ENCODE measurements around the gene LY6G6F. TPM values are rescaled to one million over a fixed set of nuclear protein-coding genes. Genes with fewer than 3 reads are reported as not detected.
A peak's percentile ranks its signal among the peaks of the same experiment; 100 is the strongest.

LY6G6F gene
- total and polyA plus RNA-seq, 10 of the 15 experiments (the other 5 are each of a cell fraction or from before 2014, with no cell fraction given) = not detected

- TF ChIP-seq CREM (IDR thresholded peaks at IDR 0.05; ENCODE audit: low read depth) (no peak), POLR2AphosphoS5 (IDR thresholded peaks at IDR 0.05; ENCODE audit: low read length) (peak; percentile 27; the same call in 1 of the 2 replicates)
- intact Hi-C loops (cut with micrococcal nuclease; ENCODE audit: unreplicated experiment) (no loop called here), in situ Hi-C loops (cut with MboI) (no loop called here)
- no peaks in the 10 kb centered on the region for H3K9me3 ChIP-seq (replicated peaks; ENCODE audit: control insufficient read depth, insufficient read depth, low read length)
- ATAC-seq (no peak), DNase-seq (ENCODE audit: low read depth, low spot score) (no peak), FAIRE-seq (no peak)
- no peaks in the 10 kb centered on the region for H3K27me3 ChIP-seq (replicated peaks in 1 of 2; ENCODE audit: control insufficient read depth in 2 of 2, insufficient read depth in 2 of 2, low read length in 1 of 2)
- peaks cover 7 to 31% of the 10 kb centered on the region in 2 experiments; a peak in 3 of 4 replicates for H3K36me3 ChIP-seq (ENCODE audit: control insufficient read depth in 2 of 2, insufficient read depth in 2 of 2, low read length in 1 of 2)
- ChIA-PET POLR2A (no interaction called here), SMC1A (ENCODE audit: uncharacterized antibody, unreplicated experiment) (no interaction called here), RAD21 (ENCODE audit: unreplicated experiment) (no interaction called here), CTCF (interaction anchor here (1.2 kb wide), 2 partner anchors 25 to 83 kb away, joined by 3 to 4 read pairs; no protein-coding TSS in a partner anchor)
- H3K4me3 ChIP-seq = no peak overlapping the region
- no peak overlapping the region for H3K27ac ChIP-seq (ENCODE audit: control insufficient read depth, insufficient read depth)
- TSS peak; percentile 22 for BruUV-seq (replicated peaks)
- no peaks in the 10 kb centered on the region for H4K20me1 ChIP-seq (ENCODE audit: control insufficient read depth, insufficient read depth)
- no peak overlapping the region for H3K9ac ChIP-seq (ENCODE audit: control insufficient read depth, insufficient read depth, low read length)
- H3K79me2 ChIP-seq (ENCODE audit: control insufficient read depth, insufficient read depth, low read length) = no peaks in the 10 kb centered on the region
- H2AFZ ChIP-seq (ENCODE audit: control insufficient read depth, low read depth, low read length) = no peak overlapping the region
- H3K4me1 ChIP-seq (ENCODE audit: control insufficient read depth, insufficient read depth, low read length) = no peaks in the 10 kb centered on the region
- H3K4me2 ChIP-seq (ENCODE audit: control insufficient read depth, insufficient read depth) = no peak overlapping the region
- 85% methylated on average over 8 of the region's 8 CpGs for WGBS (ENCODE audit: insufficient coverage, insufficient replicate concordance, low lambda C conversion rate, missing lambda C conversion rate)
Measured at GRCh38 chr6:31687321-31687720, 19.3 kb upstream of the LY6G6F start.

GRCh38 chr6:31687860-31688693 lies 18.6 kb upstream of the LY6G6F start:
- POLR2A ChIA-PET = no interaction called here
- no peak for DNase-seq (ENCODE audit: low read depth, low spot score)
- intact Hi-C loops (cut with micrococcal nuclease; ENCODE audit: unreplicated experiment) = no loop called here
- TF ChIP-seq SIN3A (IDR thresholded peaks at IDR 0.05; ENCODE audit: low read depth, low read length) (no peak), ATF7 (IDR thresholded peaks at IDR 0.05; ENCODE audit: low read depth) (no peak), TCF12 (IDR thresholded peaks at IDR 0.05; ENCODE audit: low read depth, low read length) (no peak), SMAD1 (IDR thresholded peaks at IDR 0.05; ENCODE audit: low read depth, partially characterized antibody) (no peak), POU2F2 (IDR thresholded peaks at IDR 0.05; ENCODE audit: borderline replicate concordance, low read depth, low read length) (no peak), MYC (IDR thresholded peaks at IDR 0.05; ENCODE audit: insufficient read depth, insufficient read length, insufficient replicate concordance, low read length, severe bottlenecking) (no peak), HDGF (IDR thresholded peaks at IDR 0.05) (no peak), ZNF687 (IDR thresholded peaks at IDR 0.05) (no peak), EED (IDR thresholded peaks at IDR 0.05; ENCODE audit: low read depth) (no peak), PAX5 (IDR thresholded peaks at IDR 0.05; ENCODE audit: borderline replicate concordance, low read depth, low read length) (no peak), CEBPB (IDR thresholded peaks at IDR 0.05; ENCODE audit: borderline replicate concordance in 1 of 2, low read depth in 2 of 2, low read length in 2 of 2) (no peak), TCF3 (IDR thresholded peaks at IDR 0.05; ENCODE audit: borderline replicate concordance, insufficient read depth, low read depth, low read length) (no peak)

More at GRCh38 chr6:31687860-31688693, 18.6 kb upstream of the LY6G6F start:
- H3K36me3 ChIP-seq (ENCODE audit: control insufficient read depth in 2 of 2, insufficient read depth in 2 of 2, low read length in 1 of 2) = peaks cover 7 to 35% of the 10 kb centered on the region in 2 experiments; a peak in 3 of 4 replicates
- H3K79me2 ChIP-seq (ENCODE audit: control insufficient read depth, insufficient read depth, low read length) = no peaks in the 10 kb centered on the region
- no TSS peak for BruUV-seq (replicated peaks)
- CTCF ChIA-PET = interaction anchor here (1.1 kb wide), 1 partner anchor 190 kb away, joined by 3 read pairs; no protein-coding TSS in a partner anchor
- H3K27me3 ChIP-seq (replicated peaks in 1 of 2; ENCODE audit: control insufficient read depth in 2 of 2, insufficient read depth in 2 of 2, low read length in 1 of 2) = no peaks in the 10 kb centered on the region
- no peaks in the 10 kb centered on the region for H4K20me1 ChIP-seq (ENCODE audit: control insufficient read depth, insufficient read depth)
- no peak overlapping the region for H3K4me3 ChIP-seq
- no peak overlapping the region for H2AFZ ChIP-seq (ENCODE audit: control insufficient read depth, low read depth, low read length)
- in situ Hi-C loops (cut with MboI) = no loop called here
- RAD21 ChIA-PET (ENCODE audit: unreplicated experiment) = no interaction called here
- H3K4me2 ChIP-seq (ENCODE audit: control insufficient read depth, insufficient read depth) = no peak overlapping the region
- no peaks in the 10 kb centered on the region for H3K4me1 ChIP-seq (ENCODE audit: control insufficient read depth, insufficient read depth, low read length)
- no peak overlapping the region for H3K27ac ChIP-seq (ENCODE audit: control insufficient read depth, insufficient read depth)
- no peaks in the 10 kb centered on the region for H3K9me3 ChIP-seq (replicated peaks; ENCODE audit: control insufficient read depth, insufficient read depth, low read length)
- H3K9ac ChIP-seq (ENCODE audit: control insufficient read depth, insufficient read depth, low read length) = no peak overlapping the region
- SMC1A ChIA-PET (ENCODE audit: uncharacterized antibody, unreplicated experiment) = interaction anchor here (0.6 kb wide), 1 partner anchor 42 kb away, joined by 3 read pairs; no protein-coding TSS in a partner anchor
- WGBS (ENCODE audit: insufficient coverage, insufficient replicate concordance, low lambda C conversion rate, missing lambda C conversion rate) = 84% methylated on average over 14 of the region's 14 CpGs
- FAIRE-seq (no peak), ATAC-seq (no peak)

All from GM12878 (cell line).